GM23338 (cell line): ENCODE data around the gene PACS1. TPM values are rescaled to one million over a fixed set of nuclear protein-coding genes. Genes with fewer than 3 reads are reported as not detected.

ENCODE experiments used
- ATAC-seq: fragments of 200-7000 bp; cut with Tn5 transposase; 3 replicates; pipeline ENCODE4 v1.9.1; 2020
- DNase-seq: peaks from one replicate; pipeline ENCODE4 v3.0.0-alpha.2; 2015; ENCODE audit warnings: low spot score
- H2AFZ ChIP-seq: fragments of 200-600 bp; sonication (generic); 2 replicates; pipeline ENCODE4 v1.8.0; 2016; ENCODE audit warnings: antibody characterized with exemption, mild to moderate bottlenecking, moderate library complexity
- H3F3A ChIP-seq: fragments of 200-600 bp; sonication (generic); replicated peaks from 2 replicates; pipeline ENCODE4 v1.8.0; 2017; ENCODE audit warnings: antibody characterized with exemption, mixed run types, low read depth
- H3K27ac ChIP-seq: fragments of 200-600 bp; sonication (generic); 2 replicates; pipeline ENCODE4 v1.6.1; 2016; ENCODE audit warnings: low read depth
- H3K27me3 ChIP-seq: fragments of 200-600 bp; sonication (generic); 2 replicates; pipeline ENCODE4 v1.8.0; 2016; ENCODE audit warnings: mild to moderate bottlenecking, mixed run types, moderate library complexity; ENCODE audit not compliant: insufficient read depth
- H3K36me3 ChIP-seq: fragments of 200-600 bp; sonication (generic); 2 replicates; pipeline ENCODE4 v1.8.0; 2016; ENCODE audit warnings: mild to moderate bottlenecking; ENCODE audit not compliant: insufficient read depth
- H3K4me1 ChIP-seq: fragments of 200-600 bp; sonication (generic); 2 replicates; pipeline ENCODE4 v1.8.0; 2016; ENCODE audit warnings: mild to moderate bottlenecking, moderate library complexity; ENCODE audit not compliant: insufficient read depth
- H3K4me2 ChIP-seq: fragments of 200-600 bp; sonication (generic); 2 replicates; pipeline ENCODE4 v1.7.1; 2017; ENCODE audit warnings: mixed run types
- H3K4me3 ChIP-seq: fragments of 200-600 bp; sonication (generic); 2 replicates; pipeline ENCODE4 v1.6.1; 2016; ENCODE audit warnings: mixed run types
- H3K79me2 ChIP-seq: fragments of 200-600 bp; sonication (generic); replicated peaks from 2 replicates; pipeline ENCODE4 v1.8.0; 2017; ENCODE audit warnings: mild to moderate bottlenecking; ENCODE audit not compliant: insufficient read depth
- H3K9me2 ChIP-seq: fragments of 200-600 bp; sonication (generic); 2 replicates; pipeline ENCODE4 v1.8.0; 2017; ENCODE audit not compliant: insufficient read depth
- H4K20me1 ChIP-seq: fragments of 200-600 bp; sonication (generic); replicated peaks from 2 replicates; pipeline ENCODE4 v1.8.0; 2017; ENCODE audit warnings: mild to moderate bottlenecking; ENCODE audit not compliant: insufficient read depth
- H3K27ac Mint-ChIP-seq: 2 replicates; pipeline ENCODE4 v1.8.0; 2020; ENCODE audit warnings: inconsistent platforms, mild to moderate bottlenecking, moderate library complexity, mixed read lengths
- H3K27me3 Mint-ChIP-seq: 3 replicates; pipeline ENCODE4 v1.8.0; 2022; ENCODE audit warnings: low read depth, mild to moderate bottlenecking, moderate library complexity, mixed read lengths, inconsistent platforms; ENCODE audit not compliant: insufficient read depth, poor library complexity
- H3K36me3 Mint-ChIP-seq: 3 replicates; pipeline ENCODE4 v1.8.0; 2021; ENCODE audit warnings: low read depth, mild to moderate bottlenecking, inconsistent platforms, moderate library complexity, mixed read lengths
- H3K4me1 Mint-ChIP-seq: 3 replicates; pipeline ENCODE4 v1.8.0; 2020; ENCODE audit warnings: mild to moderate bottlenecking, inconsistent platforms, mixed read lengths
- H3K4me3 Mint-ChIP-seq: 3 replicates; pipeline ENCODE4 v1.8.0; 2021; ENCODE audit warnings: moderate library complexity, mild to moderate bottlenecking, inconsistent platforms, mixed read lengths
- H3K9me3 Mint-ChIP-seq: 3 replicates; pipeline ENCODE4 v1.8.0; 2020; ENCODE audit warnings: moderate library complexity, mild to moderate bottlenecking, inconsistent platforms, mixed read lengths
- ETS1 ChIP-seq: IDR thresholded peaks from 2 replicates; pipeline ENCODE4 v1.6.1; 2016; ENCODE audit warnings: antibody characterized with exemption
- EZH2 ChIP-seq: fragments of 200-600 bp; sonication (generic); IDR thresholded peaks from one replicate; pipeline ENCODE4 v1.8.0; 2017; ENCODE audit warnings: antibody characterized with exemption, mild to moderate bottlenecking, low read depth; ENCODE audit not compliant: unreplicated experiment
- EZH2phosphoT487 ChIP-seq: fragments of 200-600 bp; sonication (generic); IDR thresholded peaks from one replicate; pipeline ENCODE4 v1.8.1; 2018; ENCODE audit warnings: antibody characterized with exemption; ENCODE audit not compliant: unreplicated experiment
- ZNF114 ChIP-seq: fragments of 250-450 bp; sonication (Bioruptor Pico); IDR thresholded peaks from 2 replicates; pipeline ENCODE4 v1.5.0; 2020; ENCODE audit warnings: mild to moderate bottlenecking, moderate library complexity
- ZNF331 ChIP-seq: fragments of 250-450 bp; sonication (Bioruptor Pico); IDR thresholded peaks from 2 replicates; pipeline ENCODE4 v1.5.0; 2020; ENCODE audit warnings: low read depth, mild to moderate bottlenecking, moderate library complexity
- polyA plus RNA-seq: library from polyadenylated mRNA; unstranded; fragments of >200 nt; fragmentation: Nextera tagmentation; extraction: Ambion mirVana; gene quantifications from 2 replicates; pipeline ENCODE4 v1.2.1, GENCODE V29; 2016
- total RNA-seq: library from RNA; depleted of rRNA; stranded (reverse); fragments of >200 nt; shearing (Covaris generic); gene quantifications from 2 replicates; pipeline ENCODE4 v1.2.3, GENCODE V29; 2014
- TF ChIP-seq, protein P1 (sequence below): fragments of 250-450 bp; sonication (Bioruptor Pico); IDR thresholded peaks from 2 replicates; pipeline ENCODE4 v1.5.0; 2020; ENCODE audit warnings: mild to moderate bottlenecking, moderate library complexity
- TF ChIP-seq, protein P2 (sequence below), 2 experiments: fragments of 200-600 bp in 1 of 2; sonication (generic) in 1 of 2; conservative IDR thresholded peaks; 2 replicates each; pipeline versions ENCODE4 v1.5.1 to v1.6.1; 2016 to 2017; ENCODE audit warnings: antibody characterized with exemption in 2 of 2, low read depth in 2 of 2, mild to moderate bottlenecking in 2 of 2, moderate library complexity in 1 of 2

Gene PACS1
- total and polyA plus RNA-seq, 2 experiments from 2014 or later: 8.0 to 37.5 TPM

- TF ChIP-seq, protein P1, sequence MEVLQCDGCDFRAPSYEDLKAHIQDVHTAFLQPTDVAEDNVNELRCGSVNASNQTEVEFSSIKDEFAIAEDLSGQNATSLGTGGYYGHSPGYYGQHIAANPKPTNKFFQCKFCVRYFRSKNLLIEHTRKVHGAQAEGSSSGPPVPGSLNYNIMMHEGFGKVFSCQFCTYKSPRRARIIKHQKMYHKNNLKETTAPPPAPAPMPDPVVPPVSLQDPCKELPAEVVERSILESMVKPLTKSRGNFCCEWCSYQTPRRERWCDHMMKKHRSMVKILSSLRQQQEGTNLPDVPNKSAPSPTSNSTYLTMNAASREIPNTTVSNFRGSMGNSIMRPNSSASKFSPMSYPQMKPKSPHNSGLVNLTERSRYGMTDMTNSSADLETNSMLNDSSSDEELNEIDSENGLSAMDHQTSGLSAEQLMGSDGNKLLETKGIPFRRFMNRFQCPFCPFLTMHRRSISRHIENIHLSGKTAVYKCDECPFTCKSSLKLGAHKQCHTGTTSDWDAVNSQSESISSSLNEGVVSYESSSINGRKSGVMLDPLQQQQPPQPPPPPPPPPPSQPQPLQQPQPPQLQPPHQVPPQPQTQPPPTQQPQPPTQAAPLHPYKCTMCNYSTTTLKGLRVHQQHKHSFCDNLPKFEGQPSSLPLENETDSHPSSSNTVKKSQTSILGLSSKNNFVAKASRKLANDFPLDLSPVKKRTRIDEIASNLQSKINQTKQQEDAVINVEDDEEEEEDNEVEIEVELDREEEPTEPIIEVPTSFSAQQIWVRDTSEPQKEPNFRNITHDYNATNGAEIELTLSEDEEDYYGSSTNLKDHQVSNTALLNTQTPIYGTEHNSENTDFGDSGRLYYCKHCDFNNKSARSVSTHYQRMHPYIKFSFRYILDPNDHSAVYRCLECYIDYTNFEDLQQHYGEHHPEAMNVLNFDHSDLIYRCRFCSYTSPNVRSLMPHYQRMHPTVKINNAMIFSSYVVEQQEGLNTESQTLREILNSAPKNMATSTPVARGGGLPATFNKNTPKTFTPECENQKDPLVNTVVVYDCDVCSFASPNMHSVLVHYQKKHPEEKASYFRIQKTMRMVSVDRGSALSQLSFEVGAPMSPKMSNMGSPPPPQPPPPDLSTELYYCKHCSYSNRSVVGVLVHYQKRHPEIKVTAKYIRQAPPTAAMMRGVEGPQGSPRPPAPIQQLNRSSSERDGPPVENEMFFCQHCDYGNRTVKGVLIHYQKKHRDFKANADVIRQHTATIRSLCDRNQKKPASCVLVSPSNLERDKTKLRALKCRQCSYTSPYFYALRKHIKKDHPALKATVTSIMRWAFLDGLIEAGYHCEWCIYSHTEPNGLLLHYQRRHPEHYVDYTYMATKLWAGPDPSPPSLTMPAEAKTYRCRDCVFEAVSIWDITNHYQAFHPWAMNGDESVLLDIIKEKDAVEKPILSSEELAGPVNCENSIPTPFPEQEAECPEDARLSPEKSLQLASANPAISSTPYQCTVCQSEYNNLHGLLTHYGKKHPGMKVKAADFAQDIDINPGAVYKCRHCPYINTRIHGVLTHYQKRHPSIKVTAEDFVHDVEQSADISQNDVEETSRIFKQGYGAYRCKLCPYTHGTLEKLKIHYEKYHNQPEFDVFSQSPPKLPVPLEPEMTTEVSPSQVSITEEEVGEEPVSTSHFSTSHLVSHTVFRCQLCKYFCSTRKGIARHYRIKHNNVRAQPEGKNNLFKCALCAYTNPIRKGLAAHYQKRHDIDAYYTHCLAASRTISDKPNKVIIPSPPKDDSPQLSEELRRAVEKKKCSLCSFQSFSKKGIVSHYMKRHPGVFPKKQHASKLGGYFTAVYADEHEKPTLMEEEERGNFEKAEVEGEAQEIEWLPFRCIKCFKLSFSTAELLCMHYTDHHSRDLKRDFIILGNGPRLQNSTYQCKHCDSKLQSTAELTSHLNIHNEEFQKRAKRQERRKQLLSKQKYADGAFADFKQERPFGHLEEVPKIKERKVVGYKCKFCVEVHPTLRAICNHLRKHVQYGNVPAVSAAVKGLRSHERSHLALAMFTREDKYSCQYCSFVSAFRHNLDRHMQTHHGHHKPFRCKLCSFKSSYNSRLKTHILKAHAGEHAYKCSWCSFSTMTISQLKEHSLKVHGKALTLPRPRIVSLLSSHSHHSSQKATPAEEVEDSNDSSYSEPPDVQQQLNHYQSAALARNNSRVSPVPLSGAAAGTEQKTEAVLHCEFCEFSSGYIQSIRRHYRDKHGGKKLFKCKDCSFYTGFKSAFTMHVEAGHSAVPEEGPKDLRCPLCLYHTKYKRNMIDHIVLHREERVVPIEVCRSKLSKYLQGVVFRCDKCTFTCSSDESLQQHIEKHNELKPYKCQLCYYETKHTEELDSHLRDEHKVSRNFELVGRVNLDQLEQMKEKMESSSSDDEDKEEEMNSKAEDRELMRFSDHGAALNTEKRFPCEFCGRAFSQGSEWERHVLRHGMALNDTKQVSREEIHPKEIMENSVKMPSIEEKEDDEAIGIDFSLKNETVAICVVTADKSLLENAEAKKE (CRISPR knock-in tag): no peak
- TF ChIP-seq ETS1 (no peak), EZH2 (no peak), EZH2phosphoT487 (no peak)
- TF ChIP-seq, protein P2, sequence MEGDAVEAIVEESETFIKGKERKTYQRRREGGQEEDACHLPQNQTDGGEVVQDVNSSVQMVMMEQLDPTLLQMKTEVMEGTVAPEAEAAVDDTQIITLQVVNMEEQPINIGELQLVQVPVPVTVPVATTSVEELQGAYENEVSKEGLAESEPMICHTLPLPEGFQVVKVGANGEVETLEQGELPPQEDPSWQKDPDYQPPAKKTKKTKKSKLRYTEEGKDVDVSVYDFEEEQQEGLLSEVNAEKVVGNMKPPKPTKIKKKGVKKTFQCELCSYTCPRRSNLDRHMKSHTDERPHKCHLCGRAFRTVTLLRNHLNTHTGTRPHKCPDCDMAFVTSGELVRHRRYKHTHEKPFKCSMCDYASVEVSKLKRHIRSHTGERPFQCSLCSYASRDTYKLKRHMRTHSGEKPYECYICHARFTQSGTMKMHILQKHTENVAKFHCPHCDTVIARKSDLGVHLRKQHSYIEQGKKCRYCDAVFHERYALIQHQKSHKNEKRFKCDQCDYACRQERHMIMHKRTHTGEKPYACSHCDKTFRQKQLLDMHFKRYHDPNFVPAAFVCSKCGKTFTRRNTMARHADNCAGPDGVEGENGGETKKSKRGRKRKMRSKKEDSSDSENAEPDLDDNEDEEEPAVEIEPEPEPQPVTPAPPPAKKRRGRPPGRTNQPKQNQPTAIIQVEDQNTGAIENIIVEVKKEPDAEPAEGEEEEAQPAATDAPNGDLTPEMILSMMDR (conservative IDR thresholded peaks at IDR 0.05; ENCODE audit: low read depth in 2 of 2): no peak
These were observed 168.8 kb downstream of the PACS1 start (continued) for GRCh38 chr11:66238786-66239413.

DNA sequence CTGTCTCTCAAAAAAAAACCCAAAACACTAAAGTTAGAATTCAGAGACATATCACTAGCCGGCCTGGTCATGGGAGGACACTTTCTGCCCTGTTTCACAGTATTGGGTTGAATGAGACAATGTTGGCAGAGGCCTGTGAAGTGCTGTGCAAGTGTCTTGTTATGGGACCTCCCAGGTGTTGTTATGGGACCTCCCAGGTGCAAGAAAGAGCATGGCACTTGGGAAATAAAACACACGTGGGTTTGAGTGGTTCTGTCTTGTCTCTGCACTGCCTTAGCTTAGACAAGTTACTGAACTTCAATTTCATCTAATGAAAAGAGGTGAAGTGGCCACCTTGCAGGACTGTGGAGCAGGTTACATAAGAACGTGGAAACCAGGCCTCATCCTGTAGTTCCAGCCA is 169.4 kb downstream of the PACS1 start:
- Histone ChIP-seq H3K79me2 (no peaks in the 10 kb centered on the region), H3K4me1 (no peaks in the 10 kb centered on the region), H3K27me3 (no peaks in the 10 kb centered on the region), H3K4me2 (no peak overlapping the region), H3K4me3 (no peak overlapping the region), H4K20me1 (no peaks in the 10 kb centered on the region; the same call in 1 of the 2 replicates), H3K36me3 (no peaks in the 10 kb centered on the region), H2AFZ (no peak overlapping the region), H3K9me2 (no peaks in the 10 kb centered on the region), H3K27ac (no peak overlapping the region), H3F3A (0 out of 2 replicates have a peak, but pooled peaks cover 4% of the 10 kb centered on the region)
- Mint-ChIP-seq H3K36me3 (no peaks in the 10 kb centered on the region; the same call in 1 of the 3 replicates), H3K9me3 (no peaks in the 10 kb centered on the region), H3K4me1 (peaks cover 2% of the 10 kb centered on the region; the same call in 1 of the 3 replicates), H3K27me3 (peaks cover 13% of the 10 kb centered on the region), H3K27ac (no peak overlapping the region), H3K4me3 (no peak overlapping the region)
- ATAC-seq (no peak), DNase-seq (no peak)
- TF ChIP-seq EZH2phosphoT487 (no peak), ZNF114 (CRISPR knock-in tag) (no peak), EZH2 (no peak), ZNF331 (CRISPR knock-in tag) (no peak), ETS1 (no peak)
- TF ChIP-seq, protein P2 (conservative IDR thresholded peaks at IDR 0.05; ENCODE audit: low read depth in 2 of 2): no peak
